GM18505 (cell line): ENCODE results near the gene PTX4.
A peak's percentile ranks its signal among the peaks of the same experiment; 100 is the strongest.
"Not testable (repeated sequence)": the region's sequence is repeated elsewhere in the genome, so short reads cannot be mapped to it uniquely, and the experiment has no call there.

Experiments
- ATAC-seq: cut with Tn5 transposase; IDR thresholded peaks from one replicate; pipeline ENCODE4 v1.9.1; 2021; ENCODE audit not compliant: unreplicated experiment
- POLR2A ChIP-seq: IDR thresholded peaks from 4 replicates; pipeline ENCODE4 v1.6.1; 2011; ENCODE audit warnings: borderline replicate concordance; ENCODE audit not compliant: insufficient read depth, insufficient read length; ENCODE audit errors: extremely low read depth

PTX4 gene

GRCh38 chr16:1475552-1476114 is 13.1 kb downstream of the PTX4 start:
- ATAC-seq, result no peak
- no peak for TF ChIP-seq POLR2A

- peak; percentile 93 for TF ChIP-seq POLR2A
- ATAC-seq, result peak; percentile 82
These were observed 13.8 kb downstream of the PTX4 start, which contains the start of gene CLCN7 for GRCh38 chr16:1474796-1475551. Gene CLCN7, minus strand, starts transcription at chr16:1475028. Its CDS starts 54 bp downstream, at chr16:1474974.

GRCh38 chr16:1474082-1474795 is 14.5 kb downstream of the PTX4 start:
- ATAC-seq, result peak; percentile 31
- no peak for TF ChIP-seq POLR2A

GRCh38 chr16:1472974-1473373 is 15.8 kb downstream of the PTX4 start:
- no peak for ATAC-seq
- TF ChIP-seq POLR2A, result no peak

- TF ChIP-seq POLR2A, result no peak
- ATAC-seq, result no peak
These were observed 17.1 kb downstream of the PTX4 start for GRCh38 chr16:1471569-1472194.

GRCh38 chr16:1470481-1471251 is 18.1 kb downstream of the PTX4 start:
- no peak for ATAC-seq
- TF ChIP-seq POLR2A, result no peak

- no peak for TF ChIP-seq POLR2A
- ATAC-seq, result no peak
These were observed 19.0 kb downstream of the PTX4 start for GRCh38 chr16:1469693-1470201.

GRCh38 chr16:1469141-1469540 is 19.6 kb downstream of the PTX4 start:
- ATAC-seq, result not testable (repeated sequence)

- no peak for TF ChIP-seq POLR2A
- no peak for ATAC-seq
These were observed 20.3 kb downstream of the PTX4 start for GRCh38 chr16:1468426-1468810.

GRCh38 chr16:1466968-1467521 is 21.7 kb downstream of the PTX4 start:
- ATAC-seq, result no peak
- no peak for TF ChIP-seq POLR2A

GRCh38 chr16:1466054-1466453 is 22.7 kb downstream of the PTX4 start:
- TF ChIP-seq POLR2A, result no peak
- no peak for ATAC-seq

- no peak for ATAC-seq
- no peak for TF ChIP-seq POLR2A
These were observed 23.2 kb downstream of the PTX4 start for GRCh38 chr16:1465567-1465915.
